Transverse colon (tissue), 4 donors: ENCODE data around the gene PCNX1. TPM values are rescaled to one million over a fixed set of nuclear protein-coding genes. Genes with fewer than 3 reads are reported as not detected.

Source experiments
- DNase-seq: peaks from one replicate; pipeline ENCODE4 v3.0.0-alpha.2; 2019
- H3K27ac ChIP-seq, 4 donors: fragments of 200-600 bp; sonication (generic); 2 replicates each; pipeline ENCODE4 v1.5.1; 2016 to 2018; ENCODE audit warnings: inconsistent platforms in 4 of 4
- H3K27me3 ChIP-seq: fragments of 200-600 bp; sonication (generic); 2 replicates; pipeline ENCODE4 v1.5.1; 2017; ENCODE audit warnings: inconsistent platforms
- H3K36me3 ChIP-seq, 4 donors: fragments of 200-600 bp; sonication (generic); 2 replicates each; pipeline ENCODE4 v1.5.1; 2017 to 2019; ENCODE audit warnings: inconsistent platforms in 4 of 4
- H3K4me1 ChIP-seq, 4 donors: fragments of 200-600 bp; sonication (generic); 2 replicates each; pipeline ENCODE4 v1.5.1; 2017 to 2020; ENCODE audit warnings: inconsistent platforms in 4 of 4
- H3K4me3 ChIP-seq, 4 donors: fragments of 200-600 bp; sonication (generic); 1 replicate in 1 of 4; 2 replicates in 3 of 4; pipeline versions ENCODE4 v1.5.1 to v1.6.1; 2017 to 2019; ENCODE audit warnings: inconsistent platforms in 4 of 4
- H3K9me3 ChIP-seq, 2 donors: fragments of 200-600 bp; sonication (generic); 2 replicates each; pipeline ENCODE4 v1.5.1; 2017 to 2019; ENCODE audit warnings: inconsistent platforms in 2 of 2
- CTCF ChIP-seq, 5 experiments: fragments of 200-600 bp in 3 of 5; fragments of 450-650 bp in 2 of 5; sonication (generic) in 3 of 5; IDR thresholded peaks; 1 replicate in 2 of 5; 2 replicates in 3 of 5; pipeline ENCODE4 v1.5.1; 2016 to 2017; ENCODE audit warnings: antibody characterized with exemption in 5 of 5, inconsistent platforms in 3 of 5, mild to moderate bottlenecking in 2 of 5, moderate library complexity in 1 of 5
- EP300 ChIP-seq: sonication (generic); formaldehyde crosslinking; IDR thresholded peaks from one replicate; pipeline ENCODE4 v1.6.1; 2017; ENCODE audit warnings: antibody characterized with exemption, low read depth
- POLR2A ChIP-seq: fragments of 450-650 bp; IDR thresholded peaks from one replicate; pipeline ENCODE4 v1.6.1; 2016; ENCODE audit warnings: antibody characterized with exemption, mild to moderate bottlenecking, moderate library complexity
- POLR2AphosphoS5 ChIP-seq, 3 donors: sonication (generic); formaldehyde crosslinking; IDR thresholded peaks; one replicate each; pipeline ENCODE4 v1.6.1; 2016; ENCODE audit warnings: antibody characterized with exemption in 3 of 3
- WGBS, 2 donors: methylation state at CpG; one replicate each; pipeline ENCODE4 v1.1.5; 2018; ENCODE audit warnings: low coverage in 1 of 2; 5-methylcytosine and 5-hydroxymethylcytosine counted together
- in situ Hi-C, 4 donors: fragments of 200-750 bp; cut with MboI; loops; one replicate each; pipeline versions ENCODE4 v1.15.0 to v1.15.1; 2017; ENCODE audit warnings: low sequenced_read_pairs in 3 of 4, low pct_ligation_motif_present in 1 of 4, low pct_unique_long_range_greater_than_20kb in 1 of 4
- intact Hi-C: fragments of 100-400 bp; cut with DNase I; formaldehyde crosslinking; loops from one replicate; pipeline ENCODE4 v1.15.1; 2023; ENCODE audit warnings: low total_unique reads
- total RNA-seq, 4 donors: library from RNA; depleted of rRNA; stranded (reverse); fragments of >200 nt; gene quantifications; one replicate each; pipeline ENCODE4 v1.1.0, GENCODE V29; 2016

The PCNX1 gene
- total RNA-seq, 4 donors from 2014 or later: 15.0 to 64.6 (median 46.0) TPM

DNA sequence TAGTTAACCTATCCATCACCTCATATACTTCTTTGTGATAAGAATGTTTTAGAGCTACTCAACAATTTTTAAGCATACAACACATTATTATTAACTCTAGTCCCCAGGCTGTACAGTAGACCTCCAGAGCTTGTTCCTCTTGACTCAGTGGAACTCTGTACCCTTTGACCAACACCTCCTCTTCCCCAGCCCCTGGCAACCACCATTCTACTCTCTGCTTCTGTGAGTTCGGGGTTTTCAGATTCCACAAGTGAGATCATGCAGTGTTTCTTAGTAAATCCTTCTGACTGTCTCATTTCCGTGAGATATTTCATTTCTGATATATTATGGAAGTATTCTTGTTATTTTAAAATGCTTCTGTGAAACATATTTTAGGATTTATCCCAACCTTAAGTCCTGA lies 200.7 kb downstream of the PCNX1 start:
- H3K36me3 ChIP-seq: peaks cover 0 to 35% (median 17%) of the 10 kb centered on the region in 4 donors
- H3K9me3 ChIP-seq: no peaks in the 10 kb centered on the region
- DNase-seq: no peak
- in situ Hi-C loops (no loop called here), intact Hi-C loops (no loop called here)
- no peak overlapping the region for H3K4me3 ChIP-seq
- H3K4me1 ChIP-seq: peaks cover 0 to 3% (median 0%) of the 10 kb centered on the region in 4 donors
- 94 to 97% methylated on average over 2 of the region's 2 CpGs for WGBS, 2 donors
- H3K27me3 ChIP-seq: no peaks in the 10 kb centered on the region
- no peak overlapping the region for H3K27ac ChIP-seq
- no peak for TF ChIP-seq POLR2A
- no peak for TF ChIP-seq CTCF (IDR thresholded peaks at IDR 0.05)
- TF ChIP-seq POLR2AphosphoS5 (IDR thresholded peaks at IDR 0.05): no peak
- no peak for TF ChIP-seq EP300

GRCh38 chr14:71108398-71109119 lies 201.3 kb downstream of the PCNX1 start:
- H3K27ac ChIP-seq: no peak overlapping the region
- H3K27me3 ChIP-seq: no peaks in the 10 kb centered on the region
- WGBS, 2 donors: 74 to 89% methylated on average over 5 to 16 of the region's 16 CpGs
- no peaks in the 10 kb centered on the region for H3K9me3 ChIP-seq
- peaks cover 0 to 30% (median 15%) of the 10 kb centered on the region in 4 donors for H3K36me3 ChIP-seq
- TF ChIP-seq POLR2A: no peak
- no peak for TF ChIP-seq POLR2AphosphoS5 (IDR thresholded peaks at IDR 0.05)
- no peak for TF ChIP-seq EP300
- no peak for TF ChIP-seq CTCF (IDR thresholded peaks at IDR 0.05)
- DNase-seq: no peak
- peaks cover 0 to 3% (median 0%) of the 10 kb centered on the region in 4 donors for H3K4me1 ChIP-seq
- in situ Hi-C loops (no loop called here), intact Hi-C loops (no loop called here)
- H3K4me3 ChIP-seq: no peak overlapping the region

- H3K27me3 ChIP-seq: no peaks in the 10 kb centered on the region
- H3K27ac ChIP-seq: no peak overlapping the region
- H3K9me3 ChIP-seq: no peaks in the 10 kb centered on the region
- intact Hi-C loops: no loop called here
- peaks cover 0 to 24% (median 12%) of the 10 kb centered on the region in 4 donors for H3K36me3 ChIP-seq
- TF ChIP-seq EP300 (no peak), POLR2A (no peak), POLR2AphosphoS5 (IDR thresholded peaks at IDR 0.05) (no peak), CTCF (IDR thresholded peaks at IDR 0.05) (no peak)
- H3K4me1 ChIP-seq: peaks cover 17 to 38% (median 32%) of the 10 kb centered on the region in 4 donors
- H3K4me3 ChIP-seq: no peak overlapping the region
- no peak for DNase-seq
- in situ Hi-C loops: no loop called here
These were observed 206.1 kb downstream of the PCNX1 start for GRCh38 chr14:71113376-71113775.

GRCh38 chr14:71114565-71114964 lies 207.3 kb downstream of the PCNX1 start:
- Histone ChIP-seq H3K27ac (peak overlapping the region in 1 of 4 donors; percentile 6), H3K27me3 (no peaks in the 10 kb centered on the region)

More at GRCh38 chr14:71114565-71114964, 207.3 kb downstream of the PCNX1 start:
- WGBS, 2 donors: 88 to 90% methylated on average over 1 of the region's 1 CpG
- intact Hi-C loops (no loop called here), in situ Hi-C loops (no loop called here)
- no peaks in the 10 kb centered on the region for H3K9me3 ChIP-seq
- H3K4me3 ChIP-seq: no peak overlapping the region
- no peak for TF ChIP-seq POLR2AphosphoS5 (IDR thresholded peaks at IDR 0.05)
- no peak for TF ChIP-seq POLR2A
- TF ChIP-seq CTCF (IDR thresholded peaks at IDR 0.05): no peak
- TF ChIP-seq EP300: no peak
- peaks cover 0 to 13% (median 6%) of the 10 kb centered on the region in 4 donors for H3K36me3 ChIP-seq
- H3K4me1 ChIP-seq: peaks cover 17 to 45% (median 39%) of the 10 kb centered on the region in 4 donors
- DNase-seq: no peak
